Stimulated activated CD8-positive, alpha-beta memory T cell treated with anti-CD3 and anti-CD28 coated beads, Interleukin-4, amount 100 ng/mL, for 24 hours (primary cell): ENCODE measurements around the gene BNIP5.

ENCODE experiments used
- DNase-seq: peaks from one replicate; pipeline ENCODE4 v3.0.0-alpha.2; 2020; ENCODE audit warnings: low read depth

Gene BNIP5

DNA sequence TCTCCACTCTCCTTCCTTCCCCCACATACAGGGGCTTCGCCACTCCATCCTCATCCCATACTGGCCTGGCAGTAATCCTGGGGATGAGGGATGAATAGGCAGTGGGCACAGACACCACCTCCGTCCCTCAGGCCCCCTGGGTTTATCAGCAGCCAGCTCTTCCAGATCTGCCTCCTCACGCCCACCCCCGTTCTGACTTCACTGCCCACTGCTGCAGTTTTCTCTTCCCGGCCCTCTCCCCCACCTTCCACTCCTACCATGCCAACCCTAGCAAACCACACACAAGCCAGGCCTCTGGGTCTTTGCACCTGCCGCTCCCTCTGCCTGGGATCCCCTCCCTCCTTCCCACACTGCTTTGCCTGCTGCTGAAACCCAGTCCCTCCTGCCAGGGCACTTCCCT is 44.5 kb downstream of the BNIP5 start:
- no peak for DNase-seq

DNA sequence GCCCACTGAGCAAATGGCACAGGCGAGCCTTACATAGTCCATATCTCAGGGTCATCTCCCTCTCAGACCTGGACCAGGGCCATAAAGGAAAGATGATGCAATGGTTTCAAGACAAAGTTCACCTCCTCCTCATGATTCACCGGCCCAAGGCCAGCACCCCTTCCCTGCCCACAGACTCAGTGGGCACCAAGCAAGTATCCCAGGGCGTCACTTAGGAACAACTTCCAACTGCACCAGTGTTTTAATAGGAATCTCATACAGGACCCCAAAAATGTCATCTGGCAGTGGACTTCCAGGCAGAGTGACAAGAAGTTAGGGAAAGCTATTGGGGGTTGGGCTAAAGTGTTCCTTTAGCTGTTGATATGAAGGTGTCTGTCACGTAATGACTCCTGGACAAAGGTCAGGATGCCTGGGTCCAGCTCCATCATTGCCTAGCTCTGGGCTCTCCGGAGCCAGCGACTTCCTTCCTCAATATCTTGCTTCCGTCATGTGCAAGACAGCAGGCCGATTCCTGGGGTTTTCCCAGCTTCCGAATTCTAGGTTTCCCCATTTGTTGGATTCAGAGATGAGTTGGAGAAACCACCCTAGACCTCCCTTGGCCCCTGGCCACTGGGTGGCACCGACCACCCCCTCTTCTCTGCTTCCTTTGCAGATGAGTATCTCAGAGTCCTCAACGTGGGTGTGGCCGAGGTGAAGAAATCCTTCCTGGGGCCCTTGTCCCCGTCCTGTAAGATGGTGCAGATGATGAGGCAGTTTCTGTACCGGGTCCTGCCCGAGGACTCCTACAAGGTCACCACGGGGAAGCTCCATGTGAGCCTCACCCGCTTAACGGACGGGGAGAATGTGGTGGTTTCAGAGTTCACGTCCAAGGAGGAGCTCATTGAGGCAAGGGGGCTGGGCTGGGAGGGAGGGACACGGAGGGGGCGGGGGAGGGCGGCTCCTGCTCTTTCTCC is 45.7 kb downstream of the BNIP5 start:
- DNase-seq, result no peak

DNA sequence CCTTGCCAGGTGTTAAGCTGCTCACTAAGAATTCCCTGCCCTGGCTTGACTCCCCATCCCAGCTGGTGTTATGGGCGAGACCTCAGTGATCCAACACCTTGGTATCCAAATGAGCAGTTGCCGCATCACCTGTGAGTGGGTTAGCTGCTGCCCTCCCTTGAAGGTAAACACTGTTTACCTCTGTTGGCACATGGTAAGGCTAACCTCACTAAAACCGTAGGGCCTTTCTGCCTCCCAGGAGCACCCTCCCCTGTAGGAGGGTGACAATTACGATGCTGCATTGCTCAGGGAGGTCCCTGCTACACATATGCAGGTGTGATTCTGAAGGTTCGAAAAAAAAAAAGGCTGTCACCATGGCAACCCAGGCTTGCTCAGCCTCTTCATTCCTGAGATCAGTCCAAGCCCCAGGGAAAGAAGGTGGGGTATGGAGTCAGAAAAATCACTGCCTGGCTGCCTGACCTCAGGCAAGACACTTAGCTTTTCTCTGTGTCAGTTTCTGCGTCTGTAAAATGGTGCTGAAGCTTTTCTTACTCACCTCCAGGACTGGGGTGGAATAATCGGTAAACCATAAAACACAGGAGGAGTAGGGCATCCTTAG is 47.3 kb downstream of the BNIP5 start:
- DNase-seq, result no peak

DNA sequence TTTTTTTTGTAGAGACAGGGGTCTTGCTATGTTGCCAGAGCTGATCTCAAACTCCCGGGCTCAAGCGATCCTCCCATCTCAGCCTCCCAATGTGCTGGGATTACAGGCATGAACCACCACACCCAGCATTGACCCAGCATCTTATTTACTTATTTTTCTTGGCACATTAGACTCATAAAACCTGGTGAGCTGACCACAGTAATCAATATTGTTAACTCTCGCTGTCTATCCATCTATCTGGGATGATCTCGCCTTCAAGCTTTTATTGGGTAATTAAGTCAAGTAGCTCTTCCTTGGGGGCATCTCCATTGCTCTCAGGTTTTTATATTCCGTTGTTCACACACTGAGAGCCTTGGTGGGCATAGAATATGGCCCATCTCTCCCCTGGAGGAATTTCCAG is 49.8 kb downstream of the BNIP5 start:
- DNase-seq, result no peak

DNA sequence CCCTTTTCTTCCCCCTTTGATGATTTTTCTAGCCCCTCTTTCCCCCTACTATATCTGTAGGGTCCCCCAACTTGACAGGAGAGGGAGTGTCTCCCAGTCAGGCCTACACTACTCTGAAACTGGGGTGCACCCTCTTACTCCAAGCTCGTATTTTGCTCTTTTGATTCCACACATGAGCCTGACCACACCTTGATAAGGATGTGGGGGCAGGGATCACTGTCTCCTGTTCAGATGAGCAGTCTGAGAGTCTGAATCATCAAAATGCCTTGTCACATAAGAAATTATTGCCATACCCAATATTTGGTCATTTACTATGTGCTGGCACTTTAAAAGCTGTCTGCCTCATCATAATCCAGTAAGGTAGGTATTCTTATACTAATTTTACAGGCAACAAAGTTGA is 50.9 kb downstream of the BNIP5 start:
- DNase-seq, result no peak

DNA sequence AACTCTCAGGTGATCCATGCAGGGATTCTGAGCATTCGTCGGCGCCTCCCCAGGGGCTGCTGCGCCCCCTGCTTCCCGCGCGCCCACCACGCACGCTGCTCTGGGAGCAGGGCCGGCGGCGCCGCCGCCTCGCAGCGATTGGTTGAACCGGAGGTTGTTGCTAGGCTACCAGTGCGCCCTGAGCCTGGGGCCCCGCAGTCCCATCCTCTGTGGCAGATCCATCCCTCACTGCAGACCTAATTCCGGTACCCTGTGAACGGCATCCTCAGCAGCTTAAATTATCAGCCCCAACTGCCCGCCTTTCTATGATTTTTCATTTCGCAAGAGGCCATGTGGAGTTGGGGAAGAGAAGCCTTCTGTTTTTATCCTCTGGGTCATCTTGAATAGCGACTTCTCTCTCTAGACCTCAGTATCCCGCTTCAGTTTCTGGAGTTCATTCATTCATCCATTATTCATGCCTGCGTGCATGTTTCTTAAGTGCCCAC is 51.5 kb downstream of the BNIP5 start:
- no peak for DNase-seq

DNA sequence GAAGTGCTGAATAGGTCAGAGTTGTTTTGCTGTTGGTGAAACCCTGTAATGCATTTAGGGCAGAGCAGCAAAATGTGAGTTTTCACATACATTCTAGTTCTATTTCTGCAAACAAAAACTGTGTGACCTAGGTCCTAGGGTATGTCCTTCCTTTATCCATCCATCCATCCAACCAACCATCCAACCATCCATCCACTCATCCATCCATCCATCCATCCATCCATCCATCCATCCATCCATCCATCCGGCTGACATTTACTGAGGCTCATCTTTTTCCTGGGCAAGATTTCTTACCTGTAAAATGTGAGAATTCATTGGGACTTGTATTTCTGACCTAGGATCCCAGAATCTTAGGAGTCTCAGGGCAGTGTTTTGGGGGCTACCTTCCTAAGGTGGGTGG is 52.3 kb downstream of the BNIP5 start:
- no peak for DNase-seq

DNA sequence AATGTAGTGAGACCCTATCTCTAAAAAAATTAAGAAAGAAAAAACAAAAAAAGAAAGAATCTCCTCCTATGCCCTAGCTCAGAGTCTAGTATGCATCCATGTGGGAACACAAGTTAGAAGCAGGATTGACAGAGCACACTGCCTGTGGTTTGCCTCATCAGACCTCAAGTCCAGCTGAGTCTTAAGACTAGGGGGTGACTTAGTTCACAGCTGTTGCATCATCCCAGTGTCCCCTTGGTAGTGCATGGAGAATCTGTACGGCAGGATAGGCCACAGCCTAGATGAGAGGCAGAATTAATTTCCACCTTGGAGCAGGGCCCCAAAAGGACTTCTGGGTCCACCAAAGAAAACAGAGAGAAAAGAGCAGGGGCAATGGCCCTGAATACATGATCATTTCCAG is 53.1 kb downstream of the BNIP5 start:
- no peak for DNase-seq

DNA sequence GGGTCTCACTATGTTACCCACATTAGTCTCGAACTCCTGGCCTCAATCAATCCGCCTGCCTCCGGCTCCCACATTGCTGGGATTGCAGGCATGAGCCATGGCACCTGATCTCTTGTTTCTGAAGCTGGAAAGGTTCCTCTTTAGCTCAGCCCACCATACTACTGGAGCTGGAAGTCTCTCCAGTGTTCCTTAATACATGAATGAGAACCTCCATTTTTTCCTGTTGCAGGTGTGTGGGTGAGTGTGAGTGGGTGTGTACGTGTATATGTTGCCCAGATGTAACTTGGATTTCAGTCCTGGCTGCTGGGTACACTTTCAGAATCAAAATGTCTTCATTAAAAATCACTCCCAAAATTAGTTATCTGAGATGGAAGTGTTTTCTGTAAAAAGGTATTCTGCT is 55.7 kb downstream of the BNIP5 start:
- no peak for DNase-seq

DNA sequence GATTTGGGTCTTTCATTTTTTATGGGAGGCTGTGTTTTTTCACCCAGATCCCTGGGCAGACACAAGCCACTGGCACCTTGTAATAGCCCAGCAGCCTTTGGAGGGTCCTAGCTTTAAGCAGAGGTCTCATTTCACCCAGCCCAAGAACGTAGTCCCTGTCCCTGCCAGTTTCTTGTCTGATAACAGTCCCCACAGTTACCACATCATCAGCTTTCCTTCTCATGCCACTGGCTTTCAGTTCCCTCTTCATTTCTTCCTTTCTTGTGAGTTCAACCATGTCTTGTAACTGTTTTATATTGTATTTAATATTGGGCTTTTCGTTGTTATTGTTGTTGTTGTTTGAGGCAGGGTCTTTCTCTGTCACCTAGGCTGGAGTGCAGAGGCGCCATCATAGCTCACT is 56.2 kb downstream of the BNIP5 start:
- DNase-seq, result no peak

DNA sequence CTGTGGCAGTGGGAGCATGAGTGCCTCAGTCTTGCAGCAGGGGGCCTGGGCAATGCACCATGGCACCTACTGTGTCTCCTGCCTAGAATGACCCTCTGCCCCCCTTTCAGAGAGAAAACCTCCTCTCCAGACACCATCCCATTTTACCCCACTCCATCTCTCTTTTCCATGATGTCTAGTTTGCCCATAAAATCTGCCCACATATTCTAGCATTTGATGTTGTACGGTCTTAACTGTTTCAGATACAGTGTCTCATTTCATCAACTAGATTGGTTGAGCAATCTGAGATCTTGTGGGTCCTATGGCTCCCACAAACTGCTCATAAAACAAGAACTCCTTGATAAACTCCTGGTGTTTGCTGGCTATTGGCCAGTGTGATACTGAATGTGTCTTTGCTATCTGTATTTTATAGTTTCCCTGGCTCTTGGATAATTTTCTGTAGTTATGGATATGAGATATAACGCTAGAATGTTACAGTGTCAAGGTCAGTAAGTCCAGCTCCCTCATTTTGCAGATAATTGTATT is 58.7 kb downstream of the BNIP5 start:
- no peak for DNase-seq

DNA sequence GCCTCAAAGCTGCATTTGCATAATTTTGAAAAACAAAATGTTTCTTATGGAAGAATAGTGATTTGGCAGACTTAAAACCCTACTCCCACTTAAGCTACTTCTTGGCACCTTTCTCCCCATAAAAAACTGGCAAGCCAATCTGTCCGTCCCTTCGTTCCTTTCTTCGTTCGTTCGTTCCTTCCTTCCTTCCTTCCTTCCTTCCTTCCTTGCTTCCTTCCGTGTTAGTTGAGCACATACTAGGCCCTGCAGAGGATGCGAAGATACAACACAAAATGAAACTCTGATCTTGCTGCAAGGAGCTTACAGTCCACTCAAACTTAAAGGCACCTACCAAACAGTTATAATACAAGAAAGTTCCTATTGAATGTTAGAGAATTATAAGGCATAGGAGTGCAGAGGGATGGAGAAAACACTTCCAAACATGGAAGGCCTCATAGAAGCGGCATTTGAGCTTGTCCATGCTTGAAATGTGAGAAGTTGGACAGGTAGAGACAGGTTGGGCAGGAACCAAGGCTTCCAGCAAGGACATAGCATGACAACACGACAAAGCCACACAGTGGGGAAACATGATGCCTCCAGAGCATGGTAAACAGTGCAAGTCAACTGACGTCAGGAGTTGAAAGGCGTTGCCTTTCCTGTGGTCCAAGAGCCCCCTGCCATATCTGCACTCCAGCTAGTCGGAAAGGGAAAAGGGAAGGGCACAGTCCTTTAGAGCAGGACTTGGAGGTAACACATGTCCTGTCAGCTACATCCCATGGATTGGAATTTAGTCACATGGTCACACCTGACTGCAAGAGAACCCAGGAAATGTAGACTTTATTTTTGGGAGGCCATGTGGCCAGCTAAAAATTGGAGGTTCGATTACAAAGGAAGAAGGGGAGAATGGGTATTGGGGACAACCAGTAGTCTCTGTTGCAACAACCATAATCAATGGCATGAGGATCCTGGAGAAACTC is 59.8 kb downstream of the BNIP5 start:
- DNase-seq, result no peak

DNA sequence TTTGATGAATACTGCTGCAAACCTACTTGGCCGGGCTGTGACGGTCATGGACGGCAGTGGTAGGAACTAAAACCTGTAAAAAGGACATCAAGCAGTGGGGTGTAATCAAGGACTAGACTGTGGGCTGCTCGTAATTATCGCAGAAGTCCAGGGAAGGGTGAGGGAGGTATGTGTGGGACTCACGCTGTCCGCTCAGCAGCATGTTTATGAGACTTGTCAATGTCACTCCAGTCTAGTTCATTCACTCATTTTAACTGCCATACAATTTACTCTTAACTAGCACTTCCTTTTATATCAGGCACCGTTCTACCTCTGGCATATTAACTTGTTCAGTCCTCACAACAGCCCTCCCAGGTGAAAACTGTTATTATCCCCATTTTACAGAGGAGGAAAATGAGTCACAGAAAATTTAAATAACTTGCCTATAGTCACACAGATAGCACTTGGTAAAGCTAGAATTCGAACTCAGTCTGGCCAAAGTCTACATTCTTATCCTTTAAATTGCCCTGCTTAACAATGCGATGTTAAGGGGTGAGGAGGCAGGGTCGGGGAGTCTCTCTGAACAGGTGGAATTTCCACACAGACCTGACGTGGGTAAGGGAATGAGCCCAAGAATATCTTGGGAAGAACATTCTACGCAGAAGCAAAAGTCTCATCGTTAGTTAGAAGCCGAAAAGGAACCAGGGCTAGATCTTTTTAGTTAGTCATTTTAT is 62.7 kb downstream of the BNIP5 start:
- no peak for DNase-seq

DNA sequence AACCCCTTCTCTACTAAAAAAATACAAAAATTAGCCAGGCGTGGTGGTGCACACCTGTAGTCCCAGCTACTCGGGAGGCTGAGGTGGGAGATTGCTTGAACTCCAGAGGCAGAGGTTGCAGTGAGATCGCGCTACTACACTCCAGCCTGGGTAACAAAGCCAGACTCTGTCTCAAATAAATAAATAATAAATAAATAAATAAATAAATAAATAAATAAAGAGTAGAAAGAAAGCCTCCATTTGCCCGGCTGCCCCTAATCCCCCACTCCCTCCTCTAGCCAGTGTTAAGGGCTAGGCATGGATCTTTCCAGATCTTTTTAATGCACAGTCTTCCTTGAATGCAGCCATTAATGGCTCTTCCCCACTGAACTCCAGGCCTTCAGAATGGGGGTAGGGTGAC is 63.6 kb downstream of the BNIP5 start:
- no peak for DNase-seq

DNA sequence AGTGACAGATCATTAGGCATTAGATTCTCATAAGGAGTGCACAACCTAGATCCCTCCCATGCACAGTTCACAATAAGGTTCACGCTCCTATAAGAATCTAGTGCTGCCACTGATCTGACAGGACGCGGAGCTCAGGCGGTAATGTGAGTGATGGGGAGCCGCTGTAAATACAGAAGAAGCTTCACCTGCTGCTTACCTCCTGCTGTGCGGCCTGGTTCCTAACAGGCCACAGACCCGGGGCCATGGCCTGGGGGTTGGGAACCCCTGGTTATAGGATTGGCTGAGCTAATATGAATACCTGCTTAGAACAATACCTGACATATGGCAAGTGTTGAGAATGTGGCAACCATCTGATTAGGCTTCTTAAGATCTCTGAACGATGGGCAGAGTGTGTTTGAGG is 64.5 kb downstream of the BNIP5 start:
- DNase-seq, result no peak

DNA sequence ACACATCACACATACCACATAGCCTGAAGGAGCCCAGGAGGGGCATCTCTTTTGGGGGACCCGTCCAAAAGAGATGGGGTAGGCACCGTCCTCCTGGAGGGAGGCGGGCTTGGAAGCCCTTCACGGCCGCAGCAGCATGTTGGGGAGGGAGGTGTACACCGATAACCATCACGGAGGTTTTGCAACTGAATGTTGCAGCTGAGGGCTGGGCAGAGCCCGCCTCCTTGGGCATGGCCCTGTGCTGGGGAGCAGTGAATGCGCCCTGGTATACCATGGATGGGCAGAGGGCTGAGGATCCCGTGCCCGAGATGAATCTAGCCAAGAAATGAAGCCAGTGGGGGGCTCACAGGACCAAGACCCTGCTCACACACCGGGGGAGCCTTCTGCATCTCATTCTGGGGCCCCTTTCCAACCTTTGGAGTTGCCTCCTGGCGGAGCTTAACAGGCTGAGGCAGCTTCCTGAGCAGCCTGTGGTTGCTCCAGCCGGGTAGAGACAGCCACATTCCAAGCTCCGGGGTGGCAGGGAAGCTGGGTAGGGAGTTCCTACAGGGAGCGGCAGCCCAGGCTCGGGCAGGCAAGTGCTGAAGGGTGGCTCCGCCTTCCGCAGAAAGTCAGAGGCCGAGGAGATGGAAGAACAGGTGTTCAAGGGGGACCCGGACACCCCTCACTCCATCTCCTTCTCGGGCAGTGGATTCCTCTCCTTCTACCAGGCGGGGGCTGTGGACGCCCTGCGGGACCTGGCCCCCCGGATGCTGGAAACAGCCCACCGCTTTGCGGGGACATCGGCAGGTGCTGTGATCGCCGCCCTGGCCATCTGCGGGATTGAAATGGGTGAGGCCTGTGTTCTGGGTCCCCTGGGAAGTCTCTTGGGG is 66.6 kb downstream of the BNIP5 start, which contains the start of gene PNPLA1:
TSS of gene PNPLA1 (plus strand) at position 227 of the 872 bp plus-strand sequence. CDS start at position 627, 400 bp downstream.
- DNase-seq, result no peak

DNA sequence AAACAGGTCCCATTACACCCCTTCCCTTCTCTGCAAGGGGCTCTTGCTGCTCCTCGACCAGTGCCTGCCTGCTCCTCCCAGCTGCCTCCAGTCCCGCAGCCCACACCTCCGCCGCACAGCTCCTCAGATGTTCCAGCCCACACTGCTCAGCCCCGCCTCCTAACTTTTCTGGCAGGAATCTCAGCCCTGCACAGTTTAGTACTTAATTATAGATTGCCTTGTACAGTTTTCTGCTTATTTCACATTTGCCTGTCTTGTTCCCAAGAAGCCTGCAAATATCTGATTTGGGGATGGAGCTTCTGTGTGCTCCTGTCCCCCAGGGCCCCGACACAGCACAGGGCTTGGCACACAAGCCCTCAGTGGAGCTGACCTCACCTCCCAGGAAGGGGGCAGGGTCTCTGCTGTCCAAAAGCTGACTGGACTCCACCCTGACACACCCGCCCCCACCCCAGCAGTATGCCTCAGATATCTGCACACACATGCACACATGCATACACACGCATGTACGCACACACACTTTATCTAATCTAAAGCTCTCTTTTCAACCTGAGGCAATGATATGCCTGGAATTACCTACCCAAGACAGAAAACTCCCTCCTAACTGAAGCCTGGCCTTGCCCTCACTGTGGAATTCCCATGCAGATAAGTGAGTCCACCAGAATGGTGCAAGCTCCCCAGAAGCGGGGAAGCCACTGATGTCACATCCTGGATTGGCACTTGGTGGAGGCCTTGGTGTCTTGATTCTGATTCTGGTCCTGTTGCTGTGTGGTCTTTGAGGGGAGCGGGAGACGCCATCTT is 68.0 kb downstream of the BNIP5 start:
- DNase-seq, result no peak

DNA sequence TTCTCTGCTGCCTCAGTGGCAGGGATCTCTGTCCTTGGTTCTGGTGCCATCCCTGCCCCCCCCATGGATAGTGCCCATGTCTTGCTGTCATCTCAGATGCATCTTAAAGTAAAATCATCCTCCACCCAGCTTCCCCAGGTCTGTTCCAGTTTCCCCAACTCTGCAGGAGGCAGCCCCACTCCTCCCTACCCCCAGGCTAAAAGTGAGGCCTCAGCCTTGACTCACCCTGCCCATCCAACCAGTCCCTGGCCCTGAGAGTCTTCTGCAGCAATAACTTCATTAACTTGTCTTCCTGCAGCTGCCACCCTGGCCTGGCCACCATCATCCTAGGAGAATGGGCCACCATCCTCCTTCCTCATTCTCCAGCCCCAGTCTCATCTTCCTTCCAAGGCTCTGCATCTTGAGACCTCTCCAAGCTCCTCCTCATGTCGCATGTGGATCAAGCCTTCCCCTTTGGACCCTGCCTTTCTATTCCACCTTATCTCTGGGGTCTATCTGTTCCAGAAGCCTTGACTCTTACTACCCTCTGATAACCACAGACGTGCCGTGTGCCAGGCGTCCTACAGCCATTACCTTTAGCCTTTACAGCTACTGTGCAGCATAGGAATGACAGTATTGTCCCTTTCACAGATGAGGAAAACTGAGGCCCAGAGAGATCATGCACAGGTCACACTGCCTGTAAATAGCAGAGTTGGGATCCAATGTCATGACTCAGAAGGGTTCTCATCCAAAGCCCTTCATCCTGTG is 68.8 kb downstream of the BNIP5 start:
- DNase-seq, result no peak
